ENCODE data around the gene ZNF8.
A peak's percentile ranks its signal among the peaks of the same experiment; 100 is the strongest.

Gene ZNF8

DNA sequence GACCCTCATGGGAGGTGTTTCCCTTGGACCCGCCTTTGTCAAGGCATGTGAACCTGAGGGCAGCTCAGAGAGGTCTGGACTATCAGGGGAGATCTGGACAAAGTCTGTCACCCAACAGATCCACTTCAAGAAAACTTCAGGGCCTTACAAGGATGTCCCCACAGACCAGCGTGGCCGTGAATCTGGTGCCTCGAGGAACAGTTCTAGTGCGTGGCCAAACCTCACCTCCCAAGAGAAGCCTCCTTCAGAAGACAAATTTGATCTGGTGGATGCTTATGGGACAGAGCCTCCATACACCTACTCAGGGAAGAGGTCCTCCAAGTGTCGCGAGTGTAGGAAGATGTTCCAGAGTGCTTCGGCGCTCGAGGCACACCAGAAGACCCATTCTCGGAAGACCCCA lies 59.6 kb downstream of the ZNF8 start:
- DNase-seq = no peak

DNA sequence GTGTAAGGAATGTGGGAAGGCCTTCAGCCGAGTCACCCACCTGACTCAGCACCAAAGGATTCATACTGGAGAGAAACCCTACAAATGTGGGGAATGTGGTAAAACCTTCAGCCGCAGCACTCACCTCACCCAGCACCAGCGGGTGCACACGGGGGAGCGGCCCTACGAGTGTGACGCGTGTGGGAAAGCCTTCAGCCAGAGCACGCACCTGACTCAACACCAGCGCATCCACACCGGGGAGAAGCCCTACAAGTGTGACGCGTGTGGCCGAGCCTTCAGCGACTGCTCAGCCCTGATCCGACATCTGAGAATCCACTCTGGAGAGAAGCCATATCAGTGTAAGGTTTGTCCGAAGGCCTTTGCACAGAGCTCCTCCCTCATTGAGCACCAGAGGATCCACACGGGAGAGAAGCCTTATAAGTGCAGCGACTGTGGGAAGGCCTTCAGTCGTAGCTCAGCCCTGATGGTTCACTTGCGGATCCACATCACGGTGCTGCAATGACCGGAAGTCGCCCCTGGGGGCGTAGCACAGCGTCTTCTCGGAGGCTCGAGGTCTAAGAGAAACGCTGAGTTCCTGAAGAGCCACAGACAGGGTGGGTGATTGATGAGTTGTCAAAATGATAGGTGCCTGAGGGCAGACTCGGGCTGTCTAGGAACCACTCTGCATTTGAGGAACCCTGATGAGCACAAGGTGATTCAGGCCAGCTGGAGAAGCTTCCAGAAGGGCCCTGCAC lies 60.2 kb downstream of the ZNF8 start:
- no peak for DNase-seq

DNA sequence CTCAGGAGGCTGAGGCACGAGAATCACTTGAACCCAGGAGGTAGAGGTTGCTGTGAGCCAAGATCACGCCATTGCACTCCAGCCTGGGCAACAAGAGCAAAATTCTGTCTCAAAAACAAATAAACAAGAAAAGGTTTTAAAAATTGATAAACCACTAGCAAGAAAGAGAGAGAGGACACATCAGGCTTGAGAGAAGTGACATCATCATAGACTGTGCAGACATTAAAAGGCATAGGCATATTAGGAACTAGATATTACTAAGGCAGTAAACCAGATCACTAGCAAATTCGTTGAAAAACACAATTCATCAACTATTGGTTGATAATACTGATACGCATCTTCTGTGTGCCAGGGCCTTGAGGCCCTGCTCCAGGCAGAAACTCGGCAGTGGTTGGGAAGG lies 66.8 kb downstream of the ZNF8 start:
- DNase-seq = no peak

DNA sequence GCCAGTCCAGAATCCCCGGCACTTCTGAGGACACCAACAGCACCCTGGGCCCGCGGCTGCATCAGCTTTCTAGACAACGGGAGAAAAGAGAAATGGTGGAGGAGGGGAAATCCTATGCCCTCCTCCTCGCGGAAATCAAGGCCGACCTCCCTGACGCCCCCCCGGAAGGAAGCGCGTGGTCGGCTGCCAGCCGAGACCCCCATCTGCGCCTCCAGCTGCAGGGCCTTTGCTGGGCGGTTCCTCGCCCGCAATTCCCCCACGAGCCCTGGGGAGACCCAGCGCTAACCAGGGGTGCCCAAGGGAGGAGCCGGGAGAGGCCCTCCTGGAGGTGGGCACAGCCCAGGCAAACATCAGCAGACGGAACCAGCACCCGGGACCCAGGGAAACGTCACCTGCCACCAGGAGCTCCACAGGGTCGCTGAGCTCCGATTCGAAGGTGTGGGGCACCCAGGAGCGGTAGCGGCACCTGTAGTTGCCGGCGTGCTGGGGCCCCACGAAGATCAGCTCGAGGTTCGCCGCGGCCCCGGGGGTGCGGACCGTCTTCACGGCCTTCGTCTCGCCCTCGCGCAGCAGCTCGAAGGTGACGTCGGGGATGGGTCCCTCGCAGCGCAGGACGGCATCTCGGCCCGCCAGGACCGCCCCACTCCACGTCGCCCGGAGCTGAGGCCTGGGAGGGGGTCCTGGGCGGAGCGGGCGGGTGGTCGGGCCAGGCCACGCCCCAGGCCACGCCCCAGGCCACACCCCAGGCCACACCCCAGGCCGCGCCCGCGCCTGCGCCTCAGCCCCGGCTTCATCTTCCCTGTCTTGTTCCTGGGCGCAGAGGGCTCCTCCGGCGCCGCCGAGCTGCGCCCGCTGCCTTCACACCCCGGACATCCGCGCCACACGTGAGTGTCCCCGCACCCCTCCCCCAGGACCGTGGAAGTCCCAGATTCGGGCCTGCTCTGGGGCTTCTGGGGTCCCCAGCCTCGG lies 68.5 kb downstream of the ZNF8 start:
- peak; percentile 65 to 76 for DNase-seq

DNA sequence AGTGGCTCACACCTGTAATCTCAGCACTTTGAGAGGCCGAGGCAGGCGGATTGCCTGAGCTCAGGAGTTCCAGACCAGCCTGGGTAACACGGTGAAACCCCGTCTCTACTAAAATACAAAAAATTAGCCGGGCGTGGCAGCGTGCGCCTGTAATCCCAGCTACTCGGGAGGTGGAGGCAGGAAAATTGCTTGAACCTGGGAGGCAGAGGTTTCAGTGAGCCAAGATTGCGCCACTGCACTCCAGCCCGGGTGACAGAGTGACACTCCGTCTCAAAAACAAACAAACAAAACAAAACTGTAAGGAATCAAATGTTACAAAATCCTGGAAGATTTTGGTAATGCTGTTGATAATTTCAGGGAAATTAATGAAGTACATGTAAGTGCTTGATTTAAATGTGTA lies 69.3 kb downstream of the ZNF8 start:
- DNase-seq = peak in 1 of 2 donors; percentile 21

DNA sequence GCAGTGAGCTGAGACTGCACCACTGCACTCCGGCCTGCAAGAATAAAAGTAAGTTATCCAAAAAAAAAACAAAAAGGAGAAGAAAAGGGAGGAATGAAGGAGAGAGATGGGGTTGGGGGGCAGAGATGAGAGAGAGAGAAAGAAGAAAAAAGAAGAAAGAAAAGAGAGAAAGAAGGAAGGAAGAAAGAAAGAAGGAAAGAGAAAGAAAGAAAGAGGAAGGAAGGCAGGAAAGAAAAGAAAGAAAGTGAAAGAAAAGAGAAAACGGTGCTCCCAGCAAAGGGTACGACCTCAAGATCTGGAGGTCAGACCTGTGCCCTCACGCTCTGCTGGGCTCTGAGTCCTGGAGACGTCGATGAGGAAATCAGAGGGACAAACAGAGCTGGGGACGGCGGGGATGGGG lies 70.8 kb downstream of the ZNF8 start:
- no peak for DNase-seq

DNA sequence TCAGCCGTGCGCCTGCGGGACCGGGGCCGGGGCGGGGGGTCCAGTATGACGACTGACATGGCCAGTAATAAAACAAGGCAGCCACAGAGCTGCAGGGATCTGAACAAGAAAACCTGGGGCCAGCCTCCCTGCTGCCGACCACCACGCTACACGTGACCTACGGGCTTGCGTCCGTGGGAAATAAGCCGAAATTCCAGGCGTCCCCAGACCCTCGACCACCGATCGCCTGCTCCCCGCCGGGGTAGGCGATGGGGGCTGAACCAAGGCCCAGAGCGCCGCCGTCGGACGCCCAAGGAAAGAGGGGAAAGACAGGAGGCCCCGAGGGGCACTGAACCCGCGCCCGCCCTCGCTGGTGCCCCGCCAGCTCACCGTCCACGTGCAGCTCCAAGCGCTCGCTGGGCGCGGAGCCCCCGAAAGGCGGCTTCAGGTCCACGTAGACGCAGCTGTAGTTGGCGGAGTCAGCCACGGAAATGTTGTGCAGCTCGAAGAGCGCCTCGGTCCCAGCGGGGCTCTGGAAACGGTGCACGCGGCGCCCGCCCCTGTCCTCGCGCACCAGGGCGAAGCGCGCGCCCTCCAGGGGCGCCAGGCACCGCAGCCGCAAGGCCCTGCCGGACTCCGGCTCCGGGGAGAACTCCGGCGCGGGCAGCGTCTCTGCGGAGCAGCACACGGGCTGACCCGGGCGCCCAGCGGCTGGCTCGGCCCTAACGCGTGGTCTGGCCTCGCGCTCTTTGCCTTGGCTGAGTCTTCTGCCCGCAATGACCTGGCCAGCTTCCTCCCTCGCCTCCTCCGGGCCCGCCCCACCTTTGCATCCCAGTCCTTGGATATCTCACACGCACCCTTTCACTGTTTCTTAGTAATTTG lies 71.5 kb downstream of the ZNF8 start:
- DNase-seq = no peak

DNA sequence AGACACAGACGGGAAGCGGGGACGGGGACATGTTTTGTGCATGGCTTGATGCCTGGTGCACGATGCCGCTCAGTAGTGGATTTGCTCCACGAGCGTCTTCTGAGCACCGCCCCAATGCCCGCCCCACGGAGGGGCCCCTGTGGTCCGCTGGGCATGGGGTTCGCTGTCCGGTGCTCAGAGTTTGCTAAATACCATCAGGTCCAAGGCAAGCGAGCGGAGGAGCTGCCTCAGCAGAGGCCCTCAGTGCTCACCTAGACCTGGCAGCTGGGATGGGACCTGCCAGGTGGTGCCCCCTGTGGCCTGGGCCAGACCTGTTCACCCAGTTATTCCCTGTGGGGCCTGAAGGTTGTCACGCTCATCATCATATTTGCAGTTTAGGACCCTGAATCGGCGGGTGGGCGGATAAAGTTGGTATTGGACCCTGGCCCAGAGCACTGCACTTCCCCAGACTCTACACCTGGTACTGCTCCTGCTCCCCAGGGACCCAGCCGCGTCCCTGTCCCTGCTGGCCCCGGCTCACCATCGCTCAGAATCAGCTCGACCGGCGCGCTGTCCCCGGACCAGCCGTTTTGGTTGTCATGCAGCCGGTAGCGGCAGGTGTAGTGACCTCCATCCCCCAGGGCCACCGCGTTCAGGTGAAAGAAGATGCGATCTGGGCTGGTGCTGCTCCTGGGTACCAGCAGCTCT lies 72.3 kb downstream of the ZNF8 start:
- DNase-seq = no peak

DNA sequence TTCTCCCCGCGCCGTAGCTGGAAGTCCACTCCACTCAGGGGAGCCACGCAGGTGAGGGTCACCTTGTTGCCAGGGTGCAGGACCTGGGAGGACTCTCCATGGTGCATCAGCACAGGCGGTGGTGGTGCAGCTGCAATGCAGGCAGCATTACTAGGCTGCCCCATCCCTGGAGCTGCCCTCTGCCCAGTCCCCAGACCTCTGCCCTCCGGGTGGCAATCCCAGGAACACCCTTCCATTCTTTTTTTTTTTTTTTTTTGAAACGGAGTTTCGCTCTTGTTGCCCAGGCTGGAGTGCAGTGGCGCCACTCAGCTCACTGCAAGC lies 72.8 kb downstream of the ZNF8 start:
- no peak for DNase-seq

DNA sequence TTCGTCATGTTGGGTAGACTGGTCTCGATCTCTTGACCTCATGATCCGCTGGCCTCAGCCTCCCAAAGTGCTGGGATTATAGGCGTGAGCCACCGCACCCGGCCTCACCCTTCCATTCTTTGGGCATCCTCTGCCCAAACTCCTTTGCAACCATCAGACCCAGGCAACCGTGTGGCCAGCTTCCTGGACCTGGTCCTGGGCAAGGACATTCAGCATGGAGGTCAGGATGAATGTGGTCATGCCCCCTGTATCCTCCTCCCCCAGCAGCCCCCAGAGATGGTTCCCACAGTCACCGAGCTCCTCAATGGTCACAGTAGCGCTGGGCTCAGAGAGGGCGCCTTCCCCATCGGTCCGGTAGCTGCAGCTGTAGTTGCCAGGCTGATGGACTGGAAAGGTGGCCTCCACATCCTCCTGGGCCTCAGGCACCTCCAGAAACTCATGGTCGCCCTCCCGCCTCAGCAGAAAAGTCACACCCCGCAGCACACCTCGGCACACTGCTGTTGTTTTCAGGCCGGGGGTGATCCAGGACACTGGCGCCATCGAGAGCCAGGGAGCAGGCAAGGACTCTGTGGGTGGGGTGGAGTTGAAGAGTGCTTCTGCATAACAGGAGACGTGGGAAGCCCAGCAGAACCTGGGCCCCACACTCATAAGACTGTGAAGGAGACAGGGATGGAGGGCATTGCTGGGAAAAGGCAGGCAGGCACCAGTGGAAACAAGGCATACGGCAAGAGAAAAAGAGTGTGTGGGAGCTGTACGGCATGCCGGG lies 73.4 kb downstream of the ZNF8 start:
- DNase-seq = no peak
